DMS53 treated with DMSO at 0.1 percent for 48 hours (cell line): ENCODE results near the gene TRNP1.

Experiments used
- DNase-seq: peaks from one replicate; lab custom pipeline; 2025; ENCODE audit not compliant: unreplicated experiment; lab: John Stamatoyannopoulos, UW

Gene TRNP1

GRCh38 chr1:27000817-27001460 is 7.4 kb downstream of the TRNP1 start:
- DNase-seq = no peak

- no peak for DNase-seq
These were observed 8.3 kb downstream of the TRNP1 start for GRCh38 chr1:27001570-27002360.

DNA sequence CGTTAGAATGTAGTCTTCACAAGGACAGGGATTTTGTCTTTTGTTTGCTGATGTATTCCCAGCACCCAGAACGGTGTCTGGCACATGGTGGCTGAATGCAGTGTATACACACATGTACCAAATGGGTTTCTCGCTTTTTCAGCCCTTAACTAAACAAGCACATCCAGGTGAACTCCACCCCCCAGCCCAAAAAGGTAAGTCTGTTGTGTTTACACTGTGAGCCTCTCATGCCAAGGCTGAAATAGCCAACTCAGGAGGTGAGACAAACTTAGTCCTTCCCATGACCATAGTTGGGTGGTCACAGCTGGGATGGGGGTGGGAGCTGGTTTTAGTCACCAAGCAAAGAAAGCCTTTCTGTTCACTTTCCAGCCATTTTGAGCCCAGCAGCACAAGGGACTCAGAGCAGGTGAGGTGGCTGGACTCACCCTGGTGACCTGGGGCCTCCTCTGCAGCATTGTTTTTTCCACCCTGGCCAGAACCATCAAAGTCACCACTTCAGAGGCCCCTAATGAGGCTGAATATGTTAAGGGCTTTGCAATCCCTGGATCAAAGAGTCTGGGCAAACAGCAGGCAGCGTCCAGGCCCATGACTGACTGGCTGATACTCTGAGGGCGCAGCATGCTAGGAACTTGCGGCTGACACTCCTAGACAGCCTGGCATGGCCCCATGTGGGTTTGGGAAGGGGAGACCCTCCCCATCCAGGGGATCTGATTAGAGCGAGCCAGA is 10.4 kb downstream of the TRNP1 start:
- DNase-seq = peak; percentile 17

GRCh38 chr1:27004471-27005165 is 11.1 kb downstream of the TRNP1 start:
- DNase-seq = peak; percentile 14

DNA sequence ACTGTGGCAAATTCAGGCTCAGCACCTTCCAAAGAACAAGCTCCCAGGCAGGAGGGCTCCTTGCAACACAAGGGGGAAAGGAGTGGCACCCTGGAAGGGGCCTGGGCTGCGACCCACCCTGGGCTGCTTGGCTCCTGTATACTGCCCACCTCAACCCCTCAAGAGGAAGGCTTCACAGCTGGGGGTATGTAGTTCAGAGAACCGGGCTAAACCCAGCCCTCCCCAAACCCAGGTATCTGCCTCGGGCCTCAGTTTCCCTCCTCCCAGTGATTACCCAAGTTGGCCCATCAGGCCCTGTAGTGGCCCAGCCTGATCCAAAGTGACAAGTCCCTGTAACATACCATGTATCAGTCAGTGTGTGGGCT is 11.7 kb downstream of the TRNP1 start:
- no peak for DNase-seq

- DNase-seq = no peak
These were observed 12.4 kb downstream of the TRNP1 start for GRCh38 chr1:27005648-27006496.

GRCh38 chr1:27006683-27007082 is 13.2 kb downstream of the TRNP1 start:
- DNase-seq = no peak

GRCh38 chr1:27007909-27008582 is 14.6 kb downstream of the TRNP1 start:
- DNase-seq = no peak

DNA sequence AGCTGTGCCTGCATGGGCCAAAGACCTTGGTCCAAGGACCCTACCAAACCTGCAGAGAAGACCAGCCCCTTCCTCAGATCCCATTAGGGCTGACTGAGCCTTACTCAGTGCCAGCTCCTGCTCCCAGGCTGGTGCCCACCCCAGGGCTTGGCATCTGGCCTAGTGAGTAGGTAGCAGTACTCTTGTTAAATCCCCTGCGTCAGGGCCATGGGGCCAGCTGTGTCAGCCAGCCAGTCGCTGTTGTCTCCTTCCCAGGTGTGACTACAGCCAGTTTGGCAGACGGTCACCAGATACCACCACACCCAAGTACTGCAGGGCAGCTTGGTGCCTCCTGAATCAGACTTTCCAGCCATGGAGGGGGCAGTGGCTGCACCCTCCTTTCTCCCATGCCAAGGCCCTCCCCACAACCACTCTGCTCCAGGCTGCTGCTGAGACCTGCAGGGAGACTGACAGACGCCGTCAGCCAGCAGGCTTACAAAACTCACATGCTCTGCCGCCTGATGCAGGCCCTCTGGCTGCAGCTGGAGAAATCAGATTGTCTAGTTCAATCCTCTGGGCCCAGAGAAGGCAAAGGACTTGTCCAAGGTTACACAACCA is 16.2 kb downstream of the TRNP1 start:
- DNase-seq = no peak

DNA sequence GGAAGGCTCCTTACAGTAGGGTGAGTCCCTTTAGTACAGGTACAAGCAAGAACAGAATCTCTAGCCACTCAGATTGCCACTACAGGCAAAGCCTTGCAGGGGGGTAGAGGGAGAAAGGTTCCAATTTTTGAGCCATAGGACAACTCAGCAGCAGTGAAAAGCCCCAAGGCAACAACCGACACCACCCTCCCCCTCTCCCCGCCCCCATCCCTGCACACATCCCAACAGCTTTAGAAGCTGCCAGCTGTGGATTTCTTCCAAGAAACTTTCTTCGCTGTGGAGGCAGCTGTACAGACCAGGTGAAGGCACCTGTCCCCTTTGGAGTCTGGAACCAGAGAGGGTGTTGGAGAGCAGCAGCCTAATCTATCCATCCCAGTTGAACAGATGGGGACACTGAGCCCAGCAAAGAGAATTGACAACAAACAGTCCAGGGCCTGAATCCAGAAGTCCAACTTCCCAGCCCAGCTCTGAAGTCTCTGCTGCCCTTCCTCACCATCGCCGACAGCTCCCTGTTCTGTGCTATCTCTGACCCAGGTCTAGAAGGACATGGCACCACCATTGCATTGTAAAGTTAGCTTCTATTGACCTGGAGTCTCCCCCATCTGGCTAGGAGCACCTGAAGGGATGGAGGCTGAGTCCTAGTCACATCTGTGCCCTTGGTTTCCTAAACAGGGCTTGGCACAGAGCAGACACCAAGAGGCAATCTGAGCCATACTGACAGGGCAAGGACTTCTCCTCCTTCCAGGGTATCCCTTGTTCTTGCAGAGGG is 16.9 kb downstream of the TRNP1 start:
- no peak for DNase-seq

- no peak for DNase-seq
These were observed 17.7 kb downstream of the TRNP1 start for GRCh38 chr1:27011058-27011764.

DNA sequence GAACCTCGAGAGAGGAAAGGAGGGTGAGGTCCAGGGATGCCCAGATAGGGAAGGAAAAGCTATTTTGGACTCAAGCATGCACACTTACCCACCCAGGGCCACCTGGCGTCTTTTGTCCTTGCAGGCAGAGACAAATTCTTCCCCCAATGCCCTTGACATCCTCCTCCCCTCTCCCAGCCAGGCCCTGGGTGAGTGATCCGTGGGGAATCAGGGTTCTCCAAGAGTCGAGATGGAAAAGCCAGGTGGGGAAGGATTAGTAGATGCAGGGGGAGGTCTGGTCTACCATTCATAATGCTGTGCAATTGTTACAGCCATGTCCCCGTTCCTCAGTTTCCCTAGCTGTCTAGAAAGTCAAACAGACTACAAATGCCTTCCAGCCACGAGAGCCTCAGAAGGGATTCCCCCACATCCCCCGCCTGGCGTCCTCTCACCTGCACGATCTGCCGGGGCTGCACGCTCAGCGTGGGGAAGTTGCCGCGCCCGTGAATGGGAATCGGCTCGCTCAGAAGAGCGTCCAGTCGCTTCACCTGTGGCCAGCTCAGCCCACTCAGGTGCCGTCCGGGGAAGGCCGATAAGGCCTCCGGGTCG is 18.6 kb downstream of the TRNP1 start:
- no peak for DNase-seq

DNA sequence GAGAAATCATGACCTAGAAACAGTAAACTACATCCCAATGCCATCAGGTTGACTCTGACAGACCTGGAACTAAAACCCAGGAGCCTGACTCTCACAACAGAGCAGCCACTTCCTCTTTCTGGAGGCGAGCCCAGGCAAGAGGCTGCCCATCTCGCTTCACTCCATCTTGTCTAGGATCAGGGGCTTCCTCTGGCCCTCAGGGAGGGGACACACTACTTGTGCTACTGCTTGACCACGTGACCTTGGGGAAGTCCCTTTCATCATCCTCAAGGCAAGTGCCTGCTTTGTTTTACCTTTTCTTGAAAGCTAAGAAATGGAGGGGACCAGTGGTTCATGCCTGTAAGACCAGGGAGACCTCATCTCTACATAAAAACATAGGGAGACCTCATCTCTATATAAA is 21.8 kb downstream of the TRNP1 start:
- DNase-seq = no peak

DNA sequence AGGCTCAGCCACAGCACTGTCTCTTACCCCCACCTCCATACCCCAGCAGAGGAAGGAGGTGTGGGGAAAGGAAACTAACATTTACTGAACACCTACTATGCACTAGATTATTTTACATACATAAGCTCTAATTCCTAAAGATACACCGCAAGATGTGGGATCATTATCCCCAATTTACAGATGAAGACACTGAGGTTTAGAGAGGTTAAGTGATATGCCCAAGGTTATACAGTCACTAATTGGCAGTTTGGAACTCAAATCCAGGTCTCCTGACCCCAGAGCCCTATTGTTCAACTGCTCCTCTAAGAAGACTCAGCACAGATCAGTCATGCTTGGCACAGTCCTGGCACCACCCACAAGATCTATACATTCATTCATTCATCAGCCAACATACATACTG is 22.9 kb downstream of the TRNP1 start:
- DNase-seq = no peak

DNA sequence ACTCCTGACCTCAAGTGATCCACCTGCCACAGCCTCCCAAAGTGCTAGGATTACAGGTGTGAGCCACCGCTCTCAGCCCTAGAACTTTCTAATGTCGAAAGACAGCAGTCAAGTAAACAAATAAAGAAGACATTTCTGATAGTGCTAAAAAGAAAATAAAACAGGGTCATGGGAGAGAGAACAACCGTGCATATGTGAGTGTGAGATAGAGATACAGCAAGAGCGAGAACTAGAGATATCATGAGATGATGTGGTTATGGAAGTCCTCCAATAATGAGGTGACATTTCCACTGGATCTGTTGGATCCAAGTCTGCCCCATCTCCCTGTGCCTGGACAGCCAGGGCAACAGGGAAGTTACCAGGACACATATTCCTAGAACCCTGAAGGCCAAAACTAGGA is 23.7 kb downstream of the TRNP1 start:
- no peak for DNase-seq

DNA sequence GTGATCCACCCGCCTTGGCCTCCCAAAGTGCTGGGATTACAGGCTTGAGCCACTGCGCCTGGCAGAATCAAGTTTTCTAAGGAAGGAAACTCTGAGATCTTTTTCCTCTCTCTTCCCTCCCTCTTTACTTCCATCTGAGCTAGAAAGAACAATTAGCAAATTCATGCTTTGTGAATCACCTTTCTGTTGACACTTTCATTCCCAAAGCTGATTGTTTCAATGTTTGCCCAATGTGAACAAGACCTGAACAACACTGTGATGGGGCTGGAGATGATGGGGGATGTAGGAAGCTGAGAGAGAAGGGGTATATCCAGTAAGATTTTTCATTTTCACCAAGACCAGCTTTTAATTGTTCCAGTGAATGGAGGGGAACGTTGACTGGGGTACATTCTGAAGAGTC is 24.8 kb downstream of the TRNP1 start:
- DNase-seq = peak; percentile 30

- DNase-seq = no peak
These were observed 28.0 kb downstream of the TRNP1 start for GRCh38 chr1:27021354-27022031.
